IMR-90 (cell line): Measurements from ENCODE around the gene PTPRN2.

ENCODE experiments used
- CEBPB ChIP-seq: IDR thresholded peaks from 2 replicates; pipeline ENCODE4 v1.6.1; 2012; ENCODE audit warnings: low read depth, low read length, improper control_type of control experiment
- TF ChIP-seq, protein P1 (sequence below): conservative IDR thresholded peaks from 2 replicates; pipeline ENCODE4 v1.5.1; 2012; ENCODE audit warnings: mild to moderate bottlenecking, low read depth, low read length, improper control_type of control experiment

DNA sequence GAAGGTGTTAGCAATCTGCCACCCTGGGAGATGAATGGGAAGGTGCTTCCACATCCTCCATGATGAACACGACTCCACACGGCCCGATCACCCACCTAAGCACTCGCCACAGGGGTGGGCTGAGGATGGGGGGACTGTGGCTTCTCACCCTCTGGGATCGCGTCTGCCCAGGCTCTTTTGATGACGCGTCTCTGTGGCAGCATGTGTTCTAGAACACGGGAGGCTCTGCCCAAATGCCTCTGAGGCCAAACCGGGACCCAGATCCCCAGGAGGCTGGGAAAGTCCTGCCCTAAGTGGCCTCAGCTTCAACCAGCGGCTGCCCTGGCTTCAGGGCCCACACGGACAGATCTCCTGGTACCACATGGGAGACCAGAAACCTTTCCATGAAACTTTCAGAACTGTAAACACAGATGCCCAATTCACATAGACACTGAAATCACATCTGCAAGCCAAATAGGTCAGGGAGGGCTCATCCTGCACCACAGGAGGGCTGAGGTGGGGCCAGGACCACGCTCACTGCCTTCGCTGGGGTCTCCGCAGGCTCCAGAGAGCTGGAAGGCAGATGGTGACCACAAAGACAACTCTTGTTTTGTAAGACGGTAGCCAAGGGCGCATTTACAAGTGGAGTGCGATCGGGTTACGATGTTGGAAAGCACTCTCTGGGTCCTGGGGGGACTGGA is 200.6 kb downstream of the PTPRN2 start:
- TF ChIP-seq CEBPB, result no peak
- TF ChIP-seq, protein P1, sequence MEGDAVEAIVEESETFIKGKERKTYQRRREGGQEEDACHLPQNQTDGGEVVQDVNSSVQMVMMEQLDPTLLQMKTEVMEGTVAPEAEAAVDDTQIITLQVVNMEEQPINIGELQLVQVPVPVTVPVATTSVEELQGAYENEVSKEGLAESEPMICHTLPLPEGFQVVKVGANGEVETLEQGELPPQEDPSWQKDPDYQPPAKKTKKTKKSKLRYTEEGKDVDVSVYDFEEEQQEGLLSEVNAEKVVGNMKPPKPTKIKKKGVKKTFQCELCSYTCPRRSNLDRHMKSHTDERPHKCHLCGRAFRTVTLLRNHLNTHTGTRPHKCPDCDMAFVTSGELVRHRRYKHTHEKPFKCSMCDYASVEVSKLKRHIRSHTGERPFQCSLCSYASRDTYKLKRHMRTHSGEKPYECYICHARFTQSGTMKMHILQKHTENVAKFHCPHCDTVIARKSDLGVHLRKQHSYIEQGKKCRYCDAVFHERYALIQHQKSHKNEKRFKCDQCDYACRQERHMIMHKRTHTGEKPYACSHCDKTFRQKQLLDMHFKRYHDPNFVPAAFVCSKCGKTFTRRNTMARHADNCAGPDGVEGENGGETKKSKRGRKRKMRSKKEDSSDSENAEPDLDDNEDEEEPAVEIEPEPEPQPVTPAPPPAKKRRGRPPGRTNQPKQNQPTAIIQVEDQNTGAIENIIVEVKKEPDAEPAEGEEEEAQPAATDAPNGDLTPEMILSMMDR, result no peak
